HG03575 (cell line): ENCODE data around the gene CCDC102A.

Source experiments
- ATAC-seq: cut with Tn5 transposase; IDR thresholded peaks from one replicate; pipeline ENCODE4 v1.9.1; 2021; ENCODE audit not compliant: unreplicated experiment, insufficient number of reproducible peaks, low FRiP score; ENCODE audit errors: extremely low read depth

Gene CCDC102A

DNA sequence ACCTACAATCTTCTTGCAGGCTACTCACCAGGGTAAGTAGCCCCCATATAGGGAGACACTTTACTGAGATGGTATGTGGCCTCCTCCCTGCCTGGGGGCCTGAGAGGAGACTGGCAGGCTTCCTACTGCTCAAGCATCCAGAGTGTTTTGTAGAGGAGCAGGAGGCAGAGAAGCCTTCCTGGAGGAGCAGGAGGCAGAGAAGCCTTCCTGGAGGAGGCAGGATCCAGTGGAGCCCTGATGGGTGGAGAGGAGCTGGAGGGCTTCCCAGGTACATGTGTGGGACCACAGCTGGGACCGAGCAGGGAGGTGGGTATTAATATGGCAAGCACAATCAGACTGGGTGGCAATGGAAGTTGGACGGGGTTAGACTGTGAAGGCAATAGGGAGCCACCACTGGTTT lies 4.0 kb upstream of the CCDC102A start:
- ATAC-seq, result no peak

DNA sequence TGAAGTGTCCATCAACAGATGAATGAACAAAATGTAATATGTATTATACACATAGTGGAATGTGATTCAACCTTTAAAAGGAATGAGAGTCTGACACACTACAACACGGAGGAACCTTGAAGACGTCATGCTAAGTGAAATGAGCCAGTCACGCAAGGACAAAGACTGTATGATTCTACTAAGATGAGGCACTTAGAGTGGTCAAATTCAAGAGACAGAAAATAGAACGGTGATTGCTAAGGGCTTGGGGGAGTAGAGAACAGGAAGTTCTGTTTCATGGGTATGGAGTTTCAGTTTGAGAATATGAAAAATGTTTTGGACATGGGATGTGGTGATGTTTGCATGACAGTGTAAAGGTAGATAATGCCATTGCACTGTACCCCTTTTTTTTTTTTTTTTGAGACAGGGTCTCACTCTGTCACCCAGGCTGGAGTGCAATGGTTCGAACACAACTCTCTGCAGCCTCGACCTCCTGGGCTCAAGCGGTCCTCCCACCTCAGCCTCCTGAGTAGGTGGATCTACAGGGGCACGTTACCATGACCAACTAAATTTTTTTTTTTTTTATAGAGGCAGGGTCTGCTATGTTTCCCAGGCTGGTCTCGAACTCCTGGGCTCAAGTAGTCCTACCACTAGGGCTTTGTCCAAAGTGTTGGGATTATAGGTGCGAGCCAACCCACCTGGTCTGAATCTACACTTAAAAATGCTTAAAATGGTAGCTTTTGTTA lies 2.9 kb upstream of the CCDC102A start:
- ATAC-seq, result peak; percentile 63

DNA sequence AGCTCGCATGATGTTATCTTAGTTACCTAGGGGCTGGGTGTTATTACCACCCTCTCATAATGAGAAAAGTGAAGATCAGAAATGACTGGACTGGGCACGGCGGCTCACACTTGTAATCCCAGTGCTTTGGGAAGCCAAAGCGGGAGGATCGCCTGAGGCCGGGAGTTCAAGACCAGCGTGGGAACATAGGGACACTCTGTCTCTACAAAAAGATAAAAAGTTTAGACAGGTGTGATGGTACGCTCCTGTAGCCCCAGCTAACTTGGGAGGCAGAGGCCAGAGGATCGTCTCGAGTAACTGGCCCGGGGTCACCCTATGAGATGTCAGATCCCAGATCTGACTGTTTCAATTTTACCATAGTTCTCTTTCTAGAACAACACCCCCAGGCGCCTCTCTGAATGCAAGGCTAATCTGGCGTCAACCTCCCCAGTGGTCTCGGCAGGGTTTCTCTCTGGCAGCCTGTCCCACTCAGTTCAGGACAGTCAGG lies 1.9 kb upstream of the CCDC102A start:
- ATAC-seq, result no peak

- ATAC-seq, result no peak
Measured at GRCh38 chr16:57537581-57538234, 1.3 kb upstream of the CCDC102A start.

GRCh38 chr16:57537194-57537505 lies 779 bp upstream of the CCDC102A start:
- no peak for ATAC-seq

GRCh38 chr16:57535680-57536305 lies 578 bp downstream of the CCDC102A start:
- no peak for ATAC-seq

DNA sequence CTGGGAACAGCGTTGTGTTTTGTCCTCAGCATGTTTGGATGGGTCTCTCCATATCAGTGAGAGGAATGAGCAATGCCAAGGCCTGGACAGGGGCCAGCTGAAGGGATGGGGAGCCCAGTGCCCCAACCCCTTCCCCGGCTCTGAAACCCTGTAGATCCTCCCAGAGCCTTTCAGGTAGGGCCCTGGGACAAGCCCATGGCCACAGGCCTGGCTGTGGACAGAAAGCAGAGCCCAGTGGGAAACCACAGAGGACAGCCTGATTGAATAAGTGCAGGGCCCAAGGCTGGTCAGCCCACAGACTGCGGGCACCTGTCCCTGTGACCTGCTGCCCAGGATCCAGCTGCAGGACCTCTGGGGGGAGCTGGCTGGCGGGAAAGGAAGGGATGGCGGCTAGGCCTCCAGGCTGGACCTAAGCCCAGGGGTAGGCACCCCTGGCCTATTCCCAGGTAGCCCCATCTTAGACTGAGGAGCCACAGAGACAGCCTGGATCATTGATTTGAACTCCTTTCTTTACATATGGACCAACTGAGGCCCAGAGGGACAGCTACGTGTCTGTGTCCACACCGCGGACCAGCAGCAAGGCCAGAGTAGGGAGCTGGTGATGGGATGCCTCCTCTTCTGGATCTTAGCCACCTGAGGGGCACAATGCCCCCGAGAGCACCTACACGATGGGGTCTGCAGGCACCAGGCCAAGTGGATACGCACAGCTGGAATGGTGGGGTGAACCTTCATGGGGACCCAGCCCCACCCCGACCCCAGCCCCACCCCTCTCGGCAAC lies 1.3 kb downstream of the CCDC102A start:
- ATAC-seq, result no peak

DNA sequence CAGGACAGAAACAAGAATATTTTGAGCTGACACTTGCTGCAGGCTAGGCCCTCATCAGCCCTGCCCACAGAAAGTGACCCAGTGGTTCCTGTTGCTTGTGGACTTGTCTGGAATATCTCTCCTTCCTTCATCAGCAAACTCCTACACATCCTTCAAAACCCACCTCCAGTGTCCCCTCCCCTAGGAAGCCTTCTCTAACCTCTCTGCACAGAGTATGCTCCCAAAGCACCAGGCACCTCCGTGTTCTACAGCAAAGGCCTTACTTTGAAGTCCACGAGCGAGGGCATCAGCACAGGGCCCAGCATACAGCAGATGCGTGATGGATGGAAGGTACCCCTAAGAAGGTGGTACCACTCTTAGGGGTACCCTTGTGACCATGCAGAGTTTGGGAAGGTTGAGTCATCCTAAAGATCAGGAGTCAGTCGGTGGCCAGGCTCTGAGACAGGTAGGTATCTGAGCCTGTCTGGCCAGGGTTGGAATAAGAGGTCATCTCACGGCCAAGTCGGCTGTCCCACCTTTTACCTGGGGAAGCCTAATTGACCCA lies 2.0 kb downstream of the CCDC102A start:
- no peak for ATAC-seq

- no peak for ATAC-seq
Measured at GRCh38 chr16:57533431-57534336, 2.7 kb downstream of the CCDC102A start.

- ATAC-seq, result no peak
Measured at GRCh38 chr16:57532266-57532625, 4.1 kb downstream of the CCDC102A start.

DNA sequence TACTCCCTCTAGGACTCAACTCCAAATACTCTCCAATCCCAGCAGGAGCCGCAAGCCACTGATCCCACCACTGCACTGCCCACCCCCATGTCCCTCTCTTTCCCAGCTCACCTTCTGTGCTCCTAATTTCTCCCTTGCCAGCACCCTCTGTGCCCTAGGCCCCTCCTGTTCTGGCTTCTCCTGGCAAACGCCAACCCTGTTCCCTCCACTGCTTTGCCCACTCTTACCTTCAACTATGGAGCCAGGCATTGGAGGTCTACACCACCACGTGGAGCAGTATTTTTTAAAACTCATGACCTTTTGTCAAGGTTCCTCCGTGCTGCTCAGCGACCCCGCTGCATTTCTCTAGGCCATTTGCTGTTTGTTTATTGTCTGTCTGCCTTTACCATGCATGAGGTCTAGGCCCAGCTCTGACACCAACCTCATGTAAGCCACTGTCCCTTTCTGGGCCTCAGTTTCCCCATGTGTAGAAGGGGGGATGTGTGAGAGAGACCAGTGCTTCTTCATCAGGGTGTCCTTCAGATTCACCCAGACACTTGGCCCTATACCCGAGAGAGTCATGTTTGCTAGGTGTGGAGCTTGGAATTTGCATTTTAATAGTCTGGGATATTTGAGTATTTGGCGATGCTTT lies 4.6 kb downstream of the CCDC102A start:
- no peak for ATAC-seq

DNA sequence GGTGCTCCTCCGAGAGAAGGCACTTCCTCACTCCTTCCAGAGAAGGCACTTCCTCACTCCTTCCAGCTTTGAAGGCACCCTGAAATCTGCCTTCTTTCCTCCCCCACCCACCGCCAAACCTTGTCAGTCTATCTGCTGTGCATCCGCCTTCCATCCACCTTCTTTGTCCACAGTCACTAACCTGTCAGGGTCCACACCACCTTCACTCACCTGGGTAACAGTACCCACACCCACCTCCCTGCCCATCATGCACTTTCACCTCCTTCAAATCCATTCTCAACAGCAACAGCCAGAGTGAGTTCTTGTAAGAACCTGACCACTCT lies 5.2 kb downstream of the CCDC102A start:
- no peak for ATAC-seq

- no peak for ATAC-seq
Measured at GRCh38 chr16:57530522-57531252, 5.7 kb downstream of the CCDC102A start.

GRCh38 chr16:57530104-57530521 lies 6.3 kb downstream of the CCDC102A start:
- ATAC-seq, result no peak

- ATAC-seq, result no peak
Measured at GRCh38 chr16:57529391-57530103, 6.8 kb downstream of the CCDC102A start.

DNA sequence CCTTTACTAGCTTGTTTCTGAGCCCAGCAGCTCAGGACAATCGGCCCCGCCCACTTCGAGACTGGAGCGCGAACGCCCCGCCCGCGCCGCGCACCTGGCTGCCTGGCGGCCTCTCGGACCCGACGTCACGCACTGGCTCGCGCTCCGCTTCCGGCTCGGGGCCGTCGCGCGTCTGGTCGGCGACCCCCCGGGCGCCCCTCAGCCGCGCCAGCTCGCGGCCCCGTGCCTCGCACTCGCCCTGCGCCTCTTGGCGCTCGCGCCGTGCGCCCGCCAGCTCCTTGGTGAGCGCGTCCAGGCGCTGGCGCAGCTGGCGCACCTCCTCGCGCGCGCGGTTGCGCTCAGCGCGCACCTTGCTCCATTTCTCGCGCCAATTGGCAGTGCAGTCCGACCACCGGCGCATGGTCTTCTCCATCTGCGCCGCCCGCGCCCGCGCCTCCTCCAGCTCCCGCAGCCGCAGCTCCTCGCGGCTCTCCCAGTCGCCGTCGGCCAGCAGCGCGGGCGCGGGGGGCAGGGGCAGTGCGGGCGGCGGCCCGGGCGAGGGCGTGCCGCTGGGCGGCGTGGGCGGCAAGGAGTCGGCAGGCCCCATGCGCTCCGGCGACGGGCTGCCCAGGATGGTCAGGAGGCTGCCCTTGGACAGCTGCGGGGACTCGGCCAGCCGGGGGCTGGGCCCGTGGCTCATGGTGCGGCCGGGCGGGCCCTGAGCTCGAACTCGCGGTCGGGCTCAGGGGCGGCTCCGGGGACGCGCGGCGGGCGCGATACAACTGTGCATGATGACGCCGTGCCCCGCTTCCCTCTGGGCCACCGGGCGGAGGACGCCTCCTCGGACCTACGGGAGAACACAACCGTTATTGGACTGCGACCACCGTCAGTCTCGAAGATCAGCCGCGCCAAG lies 7.6 kb downstream of the CCDC102A start:
- no peak for ATAC-seq
